ENCODE measurements around the gene KRTAP4-9. TPM values are rescaled to one million over a fixed set of nuclear protein-coding genes. Genes with fewer than 3 reads are reported as not detected.
"Not testable (repeated sequence)": the region's sequence is repeated elsewhere in the genome, so short reads cannot be mapped to it uniquely, and the experiment has no call there.

The KRTAP4-9 gene
- total RNA-seq (2022) (not detected in 2 replicates), Bru-seq, nascent RNA (not detected), BruChase-seq, experiment 1, labeled RNA remaining after a 6-hour chase (not detected), BruChase-seq, experiment 2, labeled RNA remaining after a 2-hour chase (not detected)
- long read RNA-seq, result 0 reads

DNA sequence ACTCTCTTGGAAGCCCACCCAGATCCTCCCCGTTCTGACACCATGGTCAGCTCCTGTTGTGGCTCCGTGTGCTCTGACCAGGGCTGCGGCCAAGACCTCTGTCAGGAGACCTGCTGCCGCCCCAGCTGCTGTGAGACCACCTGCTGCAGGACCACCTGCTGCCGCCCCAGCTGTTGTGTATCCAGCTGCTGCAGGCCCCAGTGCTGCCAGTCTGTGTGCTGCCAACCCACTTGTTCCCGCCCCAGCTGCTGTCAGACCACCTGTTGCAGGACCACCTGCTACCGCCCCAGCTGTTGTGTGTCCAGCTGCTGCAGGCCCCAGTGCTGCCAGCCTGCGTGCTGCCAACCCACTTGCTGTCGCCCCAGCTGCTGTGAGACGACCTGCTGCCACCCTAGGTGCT lies at the start of gene KRTAP4-9:
Gene KRTAP4-9, plus strand, starts transcription at position 43 of the 400 bp plus-strand sequence. Its CDS starts 0 bp downstream, at position 43.
- peaks cover 41% of the 10 kb centered on the region for H3K4me1 Mint-ChIP-seq (ENCODE audit: low read depth, unreplicated experiment)
- H3K27me3 Mint-ChIP-seq (ENCODE audit: unreplicated experiment); H3K4me3 Mint-ChIP-seq (ENCODE audit: low read depth, unreplicated experiment); CTCF ChIA-PET; H3K36me3 Mint-ChIP-seq (ENCODE audit: insufficient read depth, unreplicated experiment); intact Hi-C loops (cut with micrococcal nuclease; ENCODE audit: unreplicated experiment); H3K9me3 Mint-ChIP-seq (ENCODE audit: low read depth, unreplicated experiment); BruUV-seq (replicated peaks); DNase-seq: not testable (repeated sequence)
- peak within 1 kb of the TSS; percentile 30 for H3K27ac Mint-ChIP-seq (ENCODE audit: unreplicated experiment)

GRCh38 chr17:41057547-41057946 lies 47.6 kb upstream of the KRTAP4-9 start:
- CTCF ChIA-PET, result interaction anchor here (1.1 kb wide), 1 partner anchor 101 kb away, joined by 3 read pairs; no protein-coding TSS in a partner anchor
- Mint-ChIP-seq H3K36me3 (ENCODE audit: insufficient read depth, unreplicated experiment) (peaks cover 20% of the 10 kb centered on the region), H3K4me3 (ENCODE audit: low read depth, unreplicated experiment) (no peak overlapping the region), H3K9me3 (ENCODE audit: low read depth, unreplicated experiment) (peaks cover 2% of the 10 kb centered on the region), H3K27me3 (ENCODE audit: unreplicated experiment) (no peaks in the 10 kb centered on the region), H3K27ac (ENCODE audit: unreplicated experiment) (peak overlapping the region; percentile 22), H3K4me1 (ENCODE audit: low read depth, unreplicated experiment) (peaks cover 41% of the 10 kb centered on the region)
- TF ChIP-seq, protein P1, sequence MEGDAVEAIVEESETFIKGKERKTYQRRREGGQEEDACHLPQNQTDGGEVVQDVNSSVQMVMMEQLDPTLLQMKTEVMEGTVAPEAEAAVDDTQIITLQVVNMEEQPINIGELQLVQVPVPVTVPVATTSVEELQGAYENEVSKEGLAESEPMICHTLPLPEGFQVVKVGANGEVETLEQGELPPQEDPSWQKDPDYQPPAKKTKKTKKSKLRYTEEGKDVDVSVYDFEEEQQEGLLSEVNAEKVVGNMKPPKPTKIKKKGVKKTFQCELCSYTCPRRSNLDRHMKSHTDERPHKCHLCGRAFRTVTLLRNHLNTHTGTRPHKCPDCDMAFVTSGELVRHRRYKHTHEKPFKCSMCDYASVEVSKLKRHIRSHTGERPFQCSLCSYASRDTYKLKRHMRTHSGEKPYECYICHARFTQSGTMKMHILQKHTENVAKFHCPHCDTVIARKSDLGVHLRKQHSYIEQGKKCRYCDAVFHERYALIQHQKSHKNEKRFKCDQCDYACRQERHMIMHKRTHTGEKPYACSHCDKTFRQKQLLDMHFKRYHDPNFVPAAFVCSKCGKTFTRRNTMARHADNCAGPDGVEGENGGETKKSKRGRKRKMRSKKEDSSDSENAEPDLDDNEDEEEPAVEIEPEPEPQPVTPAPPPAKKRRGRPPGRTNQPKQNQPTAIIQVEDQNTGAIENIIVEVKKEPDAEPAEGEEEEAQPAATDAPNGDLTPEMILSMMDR (IDR thresholded peaks at IDR 0.05; ENCODE audit: unreplicated experiment), result no peak
- intact Hi-C loops (cut with micrococcal nuclease; ENCODE audit: unreplicated experiment), result no loop called here
- DNase-seq, result no peak
- no TSS peak for BruUV-seq (replicated peaks)

DNA sequence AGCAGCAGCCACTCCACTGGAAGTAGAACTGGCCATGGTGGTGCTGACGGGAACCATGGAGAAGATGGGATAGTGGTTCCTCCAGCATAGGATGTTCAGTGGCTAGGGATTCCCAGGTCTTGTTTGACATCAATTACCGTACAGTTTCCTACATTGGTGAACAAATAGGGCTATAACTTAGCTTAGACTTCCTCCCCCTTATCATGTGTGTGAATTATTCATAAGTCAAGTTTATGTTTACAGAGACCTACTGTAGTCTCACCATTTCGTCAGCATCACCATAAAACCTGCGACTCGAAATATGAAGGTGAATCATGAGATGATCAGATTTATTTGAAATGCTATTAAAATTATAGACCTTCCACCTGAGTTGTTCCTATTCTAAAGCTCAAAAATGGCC lies 46.4 kb upstream of the KRTAP4-9 start:
- Mint-ChIP-seq H3K27me3 (ENCODE audit: unreplicated experiment) (no peaks in the 10 kb centered on the region), H3K4me1 (ENCODE audit: low read depth, unreplicated experiment) (peaks cover 46% of the 10 kb centered on the region), H3K36me3 (ENCODE audit: insufficient read depth, unreplicated experiment) (peaks cover 20% of the 10 kb centered on the region), H3K27ac (ENCODE audit: unreplicated experiment) (peak overlapping the region; percentile 85), H3K4me3 (ENCODE audit: low read depth, unreplicated experiment) (peak overlapping the region; percentile 33), H3K9me3 (ENCODE audit: low read depth, unreplicated experiment) (no peaks in the 10 kb centered on the region)
- TF ChIP-seq, protein P1 (IDR thresholded peaks at IDR 0.05; ENCODE audit: unreplicated experiment), result no peak
- CTCF ChIA-PET, result interaction anchor here (0.6 to 4.5 kb wide), 18 partner anchors 13 to 490 kb away, joined by 3 to 28 read pairs (median 4); partner anchors contain the start of genes KRT23 and KRTAP1-1
- DNase-seq, result no peak
- no TSS peak for BruUV-seq (replicated peaks)
- intact Hi-C loops (cut with micrococcal nuclease; ENCODE audit: unreplicated experiment), result no loop called here

DNA sequence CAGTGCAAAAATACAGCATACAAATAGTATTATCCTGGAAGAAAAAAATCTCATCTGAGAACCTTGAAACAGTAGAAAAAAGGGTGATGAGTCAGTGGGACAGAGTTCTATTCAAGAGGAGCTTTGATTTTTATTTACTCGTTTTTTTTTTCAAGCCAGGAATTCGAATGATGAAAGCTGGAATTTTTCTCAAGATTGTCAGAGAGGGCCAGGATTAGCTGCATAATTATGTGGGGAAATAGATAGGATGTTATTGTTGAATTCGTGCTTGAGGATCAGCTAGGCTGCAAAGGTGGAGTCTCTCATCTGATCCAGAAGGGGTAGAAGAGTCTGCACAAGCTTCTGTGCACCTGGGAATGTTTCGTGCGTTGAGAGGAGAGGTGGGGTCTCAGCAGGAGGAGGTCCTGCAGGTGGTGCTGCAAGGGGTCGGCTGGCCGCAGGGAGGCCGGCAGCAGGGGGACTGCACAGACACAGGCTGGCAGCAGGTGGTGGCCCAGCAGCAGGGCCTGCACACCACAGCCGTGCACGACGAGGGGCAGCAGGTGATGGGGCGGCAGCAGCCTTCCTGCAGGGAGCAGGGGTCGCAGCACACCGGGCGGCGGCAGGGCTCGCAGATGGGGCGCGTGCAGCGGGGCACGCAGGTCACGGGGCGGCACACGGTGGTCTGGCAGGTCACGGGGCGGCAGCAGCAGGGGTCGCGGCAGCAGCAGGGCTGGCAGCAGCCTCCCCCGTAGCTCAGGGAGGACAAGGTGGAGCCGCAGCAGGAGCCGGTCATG lies 45.7 kb upstream of the KRTAP4-9 start:
- intact Hi-C loops (cut with micrococcal nuclease; ENCODE audit: unreplicated experiment), result loop anchor here (1.0 to 5.0 kb wide), 6 partner anchors 17 to 263 kb away; no protein-coding TSS in a partner anchor
- H3K4me3 Mint-ChIP-seq (ENCODE audit: low read depth, unreplicated experiment), result peak overlapping the region; percentile 33
- not testable (repeated sequence) for H3K27me3 Mint-ChIP-seq (ENCODE audit: unreplicated experiment); DNase-seq; H3K9me3 Mint-ChIP-seq (ENCODE audit: low read depth, unreplicated experiment)
- peaks cover 20% of the 10 kb centered on the region for H3K36me3 Mint-ChIP-seq (ENCODE audit: insufficient read depth, unreplicated experiment)
- BruUV-seq (replicated peaks), result TSS peak; percentile 98
- CTCF ChIA-PET, result interaction anchor here (0.6 to 4.5 kb wide), 26 partner anchors 11 to 489 kb away, joined by 3 to 28 read pairs (median 4); partner anchors contain the start of gene KRT23
- H3K27ac Mint-ChIP-seq (ENCODE audit: unreplicated experiment), result peak overlapping the region; percentile 88
- H3K4me1 Mint-ChIP-seq (ENCODE audit: low read depth, unreplicated experiment), result peaks cover 53% of the 10 kb centered on the region

GRCh38 chr17:41060052-41060604 lies 45.1 kb upstream of the KRTAP4-9 start, which contains the start of gene KRTAP2-3:
TSS of gene KRTAP2-3 (minus strand) at chr17:41060114. CDS start at chr17:41060050, 64 bp downstream.
- Mint-ChIP-seq H3K4me1 (ENCODE audit: low read depth, unreplicated experiment) (peaks cover 54% of the 10 kb centered on the region), H3K9me3 (ENCODE audit: low read depth, unreplicated experiment) (no peaks in the 10 kb centered on the region), H3K27me3 (ENCODE audit: unreplicated experiment) (no peaks in the 10 kb centered on the region), H3K27ac (ENCODE audit: unreplicated experiment) (peak within 1 kb of the TSS; percentile 88), H3K4me3 (ENCODE audit: low read depth, unreplicated experiment) (peak within 1 kb of the TSS; percentile 33), H3K36me3 (ENCODE audit: insufficient read depth, unreplicated experiment) (peaks cover 20% of the 10 kb centered on the region)
- intact Hi-C loops (cut with micrococcal nuclease; ENCODE audit: unreplicated experiment), result loop anchor here (1.0 to 5.0 kb wide), 6 partner anchors 17 to 262 kb away; no protein-coding TSS in a partner anchor
- peak; percentile 90 for DNase-seq
- CTCF ChIA-PET, result interaction anchor here (0.7 to 4.5 kb wide), 21 partner anchors 10 to 489 kb away, joined by 3 to 28 read pairs (median 4); partner anchors contain the start of gene KRT23
- BruUV-seq (replicated peaks), result no TSS peak
- TF ChIP-seq, protein P1 (IDR thresholded peaks at IDR 0.05; ENCODE audit: unreplicated experiment), result no peak
